Activated CD8-positive, alpha-beta memory T cell treated with anti-CD3 and anti-CD28 coated beads for 4 hours (primary cell): Measurements from ENCODE around the gene NUDT16L1.

Experiments used
- DNase-seq, 2 donors: peaks; one replicate each; pipeline ENCODE4 v3.0.0-alpha.2; 2020; ENCODE audit warnings: low read depth in 2 of 2

Gene NUDT16L1

GRCh38 chr16:4682084-4682591 lies 11.2 kb upstream of the NUDT16L1 start:
- no peak for DNase-seq

GRCh38 chr16:4682616-4683254 lies 10.6 kb upstream of the NUDT16L1 start:
- no peak for DNase-seq

DNA sequence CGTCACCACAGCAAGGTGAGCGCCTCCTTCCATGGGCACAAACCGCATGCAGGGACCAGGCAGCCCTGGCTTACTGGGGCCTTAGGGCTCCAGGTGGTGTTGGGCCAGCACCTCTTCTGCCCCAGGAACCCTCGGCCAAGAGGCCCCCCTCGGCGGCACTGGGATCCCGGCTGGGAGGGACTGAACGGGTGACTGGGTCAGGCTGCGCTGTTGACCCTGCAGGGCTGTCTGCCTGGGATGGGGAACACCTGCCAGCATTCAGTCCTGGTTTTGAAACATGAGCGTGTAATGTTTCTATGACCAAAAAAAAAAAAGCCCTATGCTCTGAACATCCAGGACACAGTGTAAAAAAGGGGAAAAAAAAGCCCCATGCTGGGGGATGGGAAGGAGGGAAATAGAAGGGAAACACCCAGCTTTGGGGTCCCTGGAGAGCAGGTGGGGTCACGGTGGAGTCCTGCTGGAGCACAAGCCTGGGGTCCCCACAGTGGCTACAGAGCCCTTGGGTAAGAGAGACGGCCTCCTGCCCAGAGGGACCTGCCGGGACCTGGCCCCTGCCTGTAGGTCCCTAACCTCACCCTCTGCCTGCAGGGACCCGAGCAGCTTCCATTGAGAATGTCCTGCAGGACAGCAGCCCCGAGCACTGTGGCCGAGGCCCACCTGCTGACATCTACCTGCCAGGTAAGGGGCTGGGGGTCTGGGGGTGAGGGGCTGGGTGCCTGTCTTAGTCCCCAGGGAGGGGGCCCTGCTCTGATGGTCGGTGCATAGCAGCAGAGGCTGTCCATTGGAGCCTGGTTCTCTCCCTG lies 9.9 kb upstream of the NUDT16L1 start:
- no peak for DNase-seq

DNA sequence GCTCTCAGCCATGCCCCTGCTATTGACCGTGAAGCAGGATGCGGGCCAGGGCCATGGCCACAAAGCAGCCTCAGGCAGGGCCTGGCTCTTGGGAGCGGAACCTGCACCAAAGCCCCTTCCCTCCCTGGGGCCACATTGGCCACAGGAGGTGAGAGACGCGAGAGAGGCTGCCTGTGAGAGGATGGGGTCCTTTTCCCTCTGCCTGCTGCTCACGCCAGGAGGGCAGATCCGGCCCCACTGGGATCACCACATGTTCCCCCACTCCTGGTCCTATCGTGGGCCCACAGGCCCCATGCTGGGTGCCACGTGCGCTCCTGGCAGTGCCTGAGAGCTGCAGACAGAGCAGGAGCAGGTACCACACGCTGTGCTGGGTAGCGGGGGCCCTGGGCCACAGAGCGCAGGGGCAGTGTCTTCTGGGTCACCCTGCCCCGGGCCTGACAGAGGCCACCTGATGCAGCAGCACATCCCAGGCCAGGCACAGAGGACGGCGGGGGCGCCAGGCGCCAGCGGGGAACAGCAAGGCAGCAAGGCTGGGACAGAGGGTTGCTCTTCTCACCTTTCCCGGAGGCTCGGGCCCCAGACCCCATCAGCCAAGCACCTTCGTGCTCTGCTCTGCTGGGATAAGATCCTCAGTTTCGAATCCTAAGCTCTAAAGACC lies 9.2 kb upstream of the NUDT16L1 start:
- DNase-seq, result no peak

GRCh38 chr16:4684763-4685162 lies 8.6 kb upstream of the NUDT16L1 start:
- DNase-seq, result no peak

DNA sequence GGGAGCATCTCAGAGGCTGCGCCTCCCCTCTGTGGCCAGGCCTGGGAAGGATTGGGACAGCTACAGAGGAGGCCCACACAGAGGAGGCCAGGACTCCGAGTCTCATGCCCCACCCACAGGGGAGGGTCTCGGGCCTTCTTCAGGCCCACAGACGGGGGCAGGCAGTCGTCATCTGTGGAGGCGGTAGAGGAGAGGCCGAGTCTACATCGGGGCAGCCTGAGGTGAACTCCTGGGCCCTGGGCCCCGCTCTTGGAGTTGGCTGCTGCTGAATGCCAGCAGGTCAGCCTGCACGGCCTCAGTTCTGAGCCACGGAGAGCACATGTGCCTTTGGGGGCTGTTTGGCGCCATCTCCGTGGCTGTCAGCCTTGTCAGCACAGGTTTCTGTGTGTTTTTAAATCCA lies 8.1 kb upstream of the NUDT16L1 start:
- no peak for DNase-seq

GRCh38 chr16:4685776-4686496 lies 7.4 kb upstream of the NUDT16L1 start:
- DNase-seq, result no peak

DNA sequence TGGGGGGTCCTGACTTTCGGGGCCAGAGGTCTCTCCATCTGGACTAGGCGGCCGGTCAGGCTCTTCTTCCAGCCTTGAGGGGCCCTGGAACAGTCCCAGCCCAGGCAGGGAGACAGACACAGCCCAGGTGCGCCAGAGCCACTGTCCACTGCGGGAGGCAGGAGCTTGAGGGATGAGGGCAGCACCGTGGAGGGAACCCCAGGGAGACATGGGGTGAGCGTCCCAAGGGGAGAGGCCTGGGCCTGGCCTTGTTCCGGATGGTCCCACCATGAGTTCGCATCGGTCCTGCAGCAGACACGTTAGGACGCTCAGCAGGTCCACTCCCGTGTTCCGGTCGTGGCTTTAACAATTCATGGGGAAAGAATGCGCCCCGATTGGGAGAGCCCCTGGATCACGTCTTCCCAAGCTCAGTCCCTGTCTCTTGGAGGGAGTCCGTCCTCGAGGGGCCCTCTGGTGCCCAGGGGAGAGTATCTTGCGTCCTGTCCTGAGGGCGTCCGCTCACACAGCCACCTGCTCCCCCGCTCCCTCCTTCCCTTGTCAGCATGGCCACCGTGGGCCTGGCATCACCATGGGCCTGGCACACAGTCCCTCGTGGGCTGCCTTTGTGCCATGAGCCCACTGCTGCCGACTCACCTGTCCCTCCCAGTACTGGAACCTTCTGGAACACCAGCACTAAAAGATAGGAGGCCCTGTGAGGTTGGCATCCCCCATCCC lies 6.7 kb upstream of the NUDT16L1 start:
- DNase-seq, result no peak

DNA sequence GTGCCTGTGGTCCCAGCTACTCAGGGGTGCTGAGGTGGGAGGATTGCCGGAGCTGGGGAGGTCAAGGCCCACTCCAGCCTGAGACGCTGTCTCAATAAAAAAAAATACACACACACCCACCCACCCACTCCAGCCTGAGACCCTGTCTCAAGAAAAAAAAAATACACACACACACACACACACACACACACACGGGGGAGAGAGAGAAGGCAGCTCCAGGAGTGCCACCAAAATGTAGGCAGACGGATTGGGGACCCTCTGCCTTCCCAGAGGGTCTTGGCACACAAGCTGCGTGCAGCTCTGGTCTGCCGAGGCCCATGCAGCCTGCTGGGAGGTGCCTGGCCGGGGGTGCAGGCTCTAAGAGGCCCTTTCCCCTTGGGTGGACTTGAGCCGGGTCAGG lies 5.9 kb upstream of the NUDT16L1 start:
- no peak for DNase-seq

DNA sequence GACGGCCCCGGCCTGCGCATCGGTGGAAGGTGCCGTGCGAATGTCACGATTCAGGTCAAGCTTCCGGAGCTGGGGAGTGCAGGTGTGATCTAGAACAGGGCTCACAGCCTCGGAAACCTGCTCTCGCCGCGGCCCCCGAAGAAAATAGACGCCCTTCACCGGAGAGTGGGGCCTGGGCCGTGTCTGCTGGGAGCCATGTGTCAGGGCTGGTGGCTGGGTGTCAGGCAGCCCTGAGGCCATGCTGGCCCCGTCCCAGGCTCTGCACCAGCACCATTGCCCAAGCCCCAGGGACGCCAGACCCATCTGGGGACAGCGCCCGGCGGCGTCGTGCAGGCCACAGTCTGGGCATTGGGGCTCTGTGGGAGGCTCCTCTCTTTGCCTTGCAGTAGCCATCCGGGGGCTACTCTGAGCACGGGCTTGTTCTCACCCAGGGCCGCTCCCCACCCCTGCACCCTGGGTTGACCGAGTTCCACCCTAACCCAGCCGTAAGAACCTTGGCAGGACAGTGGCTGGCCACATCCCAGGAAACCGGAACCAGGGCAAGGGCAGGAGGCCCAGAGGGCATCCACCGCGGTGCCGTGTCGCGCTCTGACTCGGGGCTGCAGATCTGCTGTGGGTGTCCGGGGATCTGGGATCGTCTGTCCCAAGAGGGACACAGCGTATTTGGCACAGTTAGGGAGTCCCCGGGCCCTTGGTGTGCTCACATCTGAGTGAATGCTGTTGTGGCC lies 5.3 kb upstream of the NUDT16L1 start:
- DNase-seq, result no peak

DNA sequence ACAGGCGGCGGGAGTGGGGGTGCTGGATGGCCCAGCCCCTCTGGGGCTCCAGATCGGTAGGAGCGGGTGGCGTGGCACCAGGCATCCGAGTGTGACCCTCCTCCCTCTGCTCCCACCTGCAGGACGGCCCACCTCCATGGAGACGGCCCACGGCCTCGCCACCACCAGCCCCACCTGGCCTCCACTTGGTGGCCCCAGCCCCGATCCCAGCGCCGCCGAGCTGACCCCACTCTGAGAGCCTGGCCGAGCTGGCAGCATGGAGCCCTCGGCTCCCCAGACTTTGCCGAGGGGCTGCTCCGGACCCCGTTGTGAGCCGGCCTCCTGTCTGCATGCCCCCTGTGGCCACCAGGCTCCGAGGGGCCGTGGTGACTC lies 4.7 kb upstream of the NUDT16L1 start:
- no peak for DNase-seq

DNA sequence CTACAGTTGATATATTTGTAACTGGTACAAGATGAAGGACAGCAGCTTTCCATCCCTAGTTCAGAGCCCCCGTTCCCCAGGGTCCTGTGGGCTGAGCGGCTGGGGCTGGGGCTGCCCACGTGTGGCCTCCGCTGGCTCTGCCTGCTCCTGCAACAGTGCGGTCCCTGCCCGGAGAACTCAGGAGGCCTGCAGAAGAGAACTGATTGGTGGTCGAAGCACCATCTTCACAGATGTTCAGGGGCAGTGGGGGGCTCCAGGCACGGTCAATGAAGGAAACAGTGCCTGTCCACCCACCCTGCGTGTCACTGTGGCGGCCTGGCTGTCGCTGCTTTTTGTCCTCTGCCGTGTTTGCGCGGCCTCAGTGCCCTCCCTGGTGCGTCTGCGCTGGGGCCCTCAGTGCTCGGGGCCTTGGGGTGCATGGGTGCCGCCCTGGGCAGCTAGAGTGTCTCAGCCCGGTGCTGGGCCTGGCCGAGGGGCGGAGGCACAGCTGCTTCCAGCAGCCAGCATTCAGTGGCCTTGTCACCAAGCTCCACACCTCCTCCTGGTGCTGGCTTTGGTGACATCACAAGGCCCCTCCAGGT lies 4.2 kb upstream of the NUDT16L1 start:
- no peak for DNase-seq

GRCh38 chr16:4689864-4690704 lies 3.3 kb upstream of the NUDT16L1 start:
- no peak for DNase-seq

- no peak for DNase-seq
Measured at GRCh38 chr16:4690946-4691665, 2.3 kb upstream of the NUDT16L1 start.

GRCh38 chr16:4691666-4692412 lies 1.5 kb upstream of the NUDT16L1 start:
- no peak for DNase-seq

DNA sequence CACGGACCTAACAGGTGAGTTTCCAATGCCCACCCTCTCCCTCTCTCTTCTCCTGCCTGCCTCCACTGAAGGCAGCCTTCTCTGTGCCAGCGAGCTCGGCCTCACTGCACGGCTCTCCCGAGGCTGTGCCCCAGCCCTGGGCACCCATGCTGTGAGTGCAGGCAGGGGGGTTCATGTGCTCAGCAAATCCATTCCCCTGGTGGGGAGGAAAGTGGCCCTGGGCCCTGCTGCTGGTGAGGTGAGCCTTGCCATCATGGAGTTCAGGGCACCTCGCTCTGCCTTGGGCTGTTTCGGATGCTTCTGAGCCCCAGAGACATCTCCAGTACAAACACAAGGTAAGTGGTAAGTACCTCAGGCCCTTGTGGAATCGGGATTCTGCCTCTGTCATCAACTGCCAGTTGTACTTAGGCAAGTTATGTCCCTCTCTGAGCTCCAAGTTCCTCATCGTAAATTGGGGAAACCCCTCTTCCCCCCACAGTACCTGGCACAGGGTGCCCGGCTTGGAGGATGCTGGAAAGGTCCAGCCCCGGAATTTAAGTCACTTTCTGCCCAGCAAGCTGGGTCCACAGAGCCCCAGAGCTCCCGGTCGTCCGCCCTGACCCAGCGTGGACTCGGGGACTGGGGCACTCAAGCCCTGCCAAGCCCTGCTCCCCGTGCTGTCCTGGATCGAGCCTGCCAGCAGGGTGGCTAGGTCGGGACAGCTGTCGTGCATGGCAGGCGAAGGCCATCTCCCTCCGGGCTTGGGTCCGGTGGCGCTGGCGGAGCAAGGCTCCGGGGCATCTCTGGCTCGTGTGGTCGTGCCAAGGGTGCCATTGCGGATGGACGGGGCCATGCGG lies 684 bp upstream of the NUDT16L1 start:
- DNase-seq, result no peak

DNA sequence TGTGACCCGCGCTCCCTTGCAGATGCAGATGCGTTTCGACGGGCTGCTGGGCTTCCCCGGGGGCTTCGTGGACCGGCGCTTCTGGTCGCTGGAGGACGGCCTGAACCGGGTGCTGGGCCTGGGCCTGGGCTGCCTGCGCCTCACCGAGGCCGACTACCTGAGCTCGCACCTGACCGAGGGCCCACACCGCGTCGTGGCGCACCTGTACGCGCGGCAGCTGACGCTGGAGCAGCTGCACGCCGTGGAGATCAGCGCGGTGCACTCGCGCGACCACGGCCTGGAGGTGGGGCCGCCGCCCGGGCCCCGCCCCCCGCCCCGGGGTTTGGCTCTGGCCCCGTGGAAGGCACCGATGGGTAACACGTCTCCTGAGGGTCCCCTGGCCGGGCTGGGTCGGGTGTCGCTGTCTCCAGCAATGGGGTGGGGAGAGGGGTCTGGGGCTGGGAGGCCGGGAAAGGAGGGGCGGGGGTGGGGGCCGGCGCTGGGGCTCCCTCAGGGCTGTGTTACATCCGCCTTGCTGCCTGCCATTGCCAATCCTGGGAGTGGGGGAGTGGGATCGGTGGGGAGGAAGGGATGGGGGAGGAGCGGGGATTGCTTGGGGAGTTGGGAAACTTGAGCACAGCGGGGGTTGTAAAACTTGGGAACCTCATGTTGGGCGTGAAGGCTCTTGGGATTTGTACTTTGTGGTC lies 737 bp downstream of the NUDT16L1 start:
- DNase-seq, result no peak
